Adipocyte (in vitro differentiated cells): ENCODE measurements around the gene LGR5.

Source experiments
- DNase-seq: peaks from one replicate; pipeline ENCODE4 v3.0.0-alpha.2; 2015; ENCODE audit warnings: low read depth
- H3K27me3 ChIP-seq: replicated peaks from 2 replicates; pipeline ENCODE4 v1.7.0; 2013; ENCODE audit warnings: mild to moderate bottlenecking, low read length, moderate library complexity; ENCODE audit not compliant: control insufficient read depth, insufficient read depth
- H3K36me3 ChIP-seq: 2 replicates; pipeline ENCODE4 v1.7.0; 2013; ENCODE audit warnings: low read length, mild to moderate bottlenecking, moderate library complexity; ENCODE audit not compliant: control insufficient read depth, insufficient read depth, severe bottlenecking
- H3K4me1 ChIP-seq: 2 replicates; pipeline ENCODE4 v1.7.0; 2013; ENCODE audit warnings: mild to moderate bottlenecking, low read length, moderate library complexity; ENCODE audit not compliant: control insufficient read depth, insufficient read depth
- H3K4me3 ChIP-seq: 2 replicates; pipeline ENCODE4 v1.7.0; 2013; ENCODE audit warnings: mild to moderate bottlenecking, low read length, moderate library complexity
- H3K9ac ChIP-seq: 2 replicates; pipeline ENCODE4 v1.7.0; 2013; ENCODE audit warnings: mild to moderate bottlenecking, low read length, moderate library complexity
- H3K9me3 ChIP-seq: 2 replicates; pipeline ENCODE4 v1.7.0; 2013; ENCODE audit warnings: mild to moderate bottlenecking, low read length, moderate library complexity; ENCODE audit not compliant: control insufficient read depth

The LGR5 gene

GRCh38 chr12:71602761-71603577 is 163.4 kb downstream of the LGR5 start:
- H3K27me3 ChIP-seq: no peaks in the 10 kb centered on the region
- no peak for DNase-seq
- peaks cover 33% of the 10 kb centered on the region for H3K36me3 ChIP-seq

DNA sequence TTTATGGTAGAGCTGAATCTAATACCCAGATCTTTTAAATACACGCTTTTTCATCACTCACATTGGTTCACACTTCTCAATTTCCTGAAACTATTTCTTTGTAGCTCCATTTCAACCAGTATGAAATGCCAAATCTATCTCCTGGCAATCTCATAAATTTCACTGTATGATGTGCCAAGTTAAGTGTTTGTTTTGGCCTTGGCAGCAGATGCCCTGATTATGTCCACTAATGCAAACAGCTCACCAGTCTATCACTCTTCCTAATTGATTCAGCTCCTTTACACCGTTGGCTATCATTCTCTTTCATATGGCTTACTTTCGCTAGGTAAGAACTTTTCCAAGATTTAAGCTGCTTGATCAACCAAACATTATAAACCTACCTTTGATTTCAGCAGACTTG is 165.4 kb downstream of the LGR5 start:
- H3K36me3 ChIP-seq: peaks cover 54% of the 10 kb centered on the region
- H3K9me3 ChIP-seq: no peaks in the 10 kb centered on the region
- no peak overlapping the region for H3K9ac ChIP-seq
- H3K27me3 ChIP-seq: no peaks in the 10 kb centered on the region
- H3K4me1 ChIP-seq: no peaks in the 10 kb centered on the region
- DNase-seq: no peak
- no peak overlapping the region for H3K4me3 ChIP-seq

More at GRCh38 chr12:71602761-71603577, 163.4 kb downstream of the LGR5 start:
- Histone ChIP-seq H3K4me1 (no peaks in the 10 kb centered on the region), H3K9ac (no peak overlapping the region), H3K4me3 (no peak overlapping the region), H3K9me3 (no peaks in the 10 kb centered on the region)

- Histone ChIP-seq H3K9me3 (no peaks in the 10 kb centered on the region), H3K27me3 (no peaks in the 10 kb centered on the region), H3K36me3 (peaks cover 80% of the 10 kb centered on the region), H3K4me1 (no peaks in the 10 kb centered on the region), H3K4me3 (no peak overlapping the region), H3K9ac (no peak overlapping the region)
- DNase-seq: no peak
Measured at GRCh38 chr12:71607494-71608330, 168.1 kb downstream of the LGR5 start.

- Histone ChIP-seq H3K27me3 (no peaks in the 10 kb centered on the region), H3K4me3 (no peak overlapping the region), H3K36me3 (peaks cover 99% of the 10 kb centered on the region), H3K9ac (no peak overlapping the region), H3K4me1 (no peaks in the 10 kb centered on the region), H3K9me3 (no peaks in the 10 kb centered on the region)
- DNase-seq: no peak
Measured at GRCh38 chr12:71610031-71610795, 170.6 kb downstream of the LGR5 start.

DNA sequence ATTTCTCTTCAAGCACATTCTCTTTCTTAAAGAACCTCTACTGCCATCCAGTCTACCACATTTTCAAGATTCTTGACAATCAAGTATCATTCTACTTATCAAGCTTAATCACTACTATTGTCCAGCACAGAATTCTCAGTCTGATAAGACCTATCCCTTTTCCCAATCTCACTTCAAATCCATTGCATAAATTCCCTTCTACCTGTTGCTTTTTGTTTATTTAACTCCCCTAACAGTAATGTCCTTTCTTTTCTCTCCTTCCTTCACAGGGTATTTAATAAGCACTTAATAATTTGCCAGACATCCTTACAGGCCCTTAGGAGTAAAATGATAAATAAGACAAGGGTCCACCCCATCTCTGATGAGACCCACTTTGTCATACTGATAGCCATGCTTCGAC is 182.3 kb downstream of the LGR5 start:
- Histone ChIP-seq H3K9me3 (no peaks in the 10 kb centered on the region), H3K9ac (no peak overlapping the region), H3K4me1 (peaks cover 11% of the 10 kb centered on the region), H3K4me3 (no peak overlapping the region), H3K27me3 (no peaks in the 10 kb centered on the region), H3K36me3 (peaks cover 100% of the 10 kb centered on the region)
- DNase-seq: no peak

GRCh38 chr12:71625476-71625875 is 185.9 kb downstream of the LGR5 start:
- no peak for DNase-seq
- no peak overlapping the region for H3K4me3 ChIP-seq
- no peak overlapping the region for H3K9ac ChIP-seq
- no peaks in the 10 kb centered on the region for H3K9me3 ChIP-seq
- no peaks in the 10 kb centered on the region for H3K27me3 ChIP-seq
- peaks cover 100% of the 10 kb centered on the region for H3K36me3 ChIP-seq
- peaks cover 12% of the 10 kb centered on the region for H3K4me1 ChIP-seq

GRCh38 chr12:71626098-71626497 is 186.5 kb downstream of the LGR5 start:
- no peak for DNase-seq
- Histone ChIP-seq H3K4me1 (peaks cover 12% of the 10 kb centered on the region), H3K27me3 (no peaks in the 10 kb centered on the region), H3K9me3 (no peaks in the 10 kb centered on the region), H3K9ac (no peak overlapping the region), H3K4me3 (no peak overlapping the region), H3K36me3 (peaks cover 100% of the 10 kb centered on the region)

DNA sequence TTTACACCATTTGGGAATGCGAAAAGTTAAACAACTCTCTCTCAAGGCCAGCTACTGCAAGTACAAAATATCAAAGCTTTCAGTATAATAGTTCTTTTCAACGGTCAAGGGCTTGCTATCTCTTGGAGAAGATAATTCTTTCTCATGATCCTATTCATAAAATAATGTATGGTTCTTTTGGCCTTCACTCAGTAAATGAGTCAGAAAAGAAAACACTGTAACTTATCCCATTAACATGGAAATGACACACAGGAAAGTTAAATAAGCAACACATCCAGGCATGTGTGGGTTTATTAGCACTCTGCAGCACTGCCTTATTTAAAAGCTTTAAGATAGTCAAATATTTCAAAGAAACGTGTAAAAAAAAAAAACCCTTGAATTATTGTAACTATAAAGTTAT is 187.2 kb downstream of the LGR5 start:
- H3K4me1 ChIP-seq: peaks cover 12% of the 10 kb centered on the region
- peaks cover 100% of the 10 kb centered on the region for H3K36me3 ChIP-seq
- H3K9me3 ChIP-seq: no peaks in the 10 kb centered on the region
- DNase-seq: peak; percentile 13
- no peak overlapping the region for H3K4me3 ChIP-seq
- H3K27me3 ChIP-seq: no peaks in the 10 kb centered on the region
- H3K9ac ChIP-seq: no peak overlapping the region

DNA sequence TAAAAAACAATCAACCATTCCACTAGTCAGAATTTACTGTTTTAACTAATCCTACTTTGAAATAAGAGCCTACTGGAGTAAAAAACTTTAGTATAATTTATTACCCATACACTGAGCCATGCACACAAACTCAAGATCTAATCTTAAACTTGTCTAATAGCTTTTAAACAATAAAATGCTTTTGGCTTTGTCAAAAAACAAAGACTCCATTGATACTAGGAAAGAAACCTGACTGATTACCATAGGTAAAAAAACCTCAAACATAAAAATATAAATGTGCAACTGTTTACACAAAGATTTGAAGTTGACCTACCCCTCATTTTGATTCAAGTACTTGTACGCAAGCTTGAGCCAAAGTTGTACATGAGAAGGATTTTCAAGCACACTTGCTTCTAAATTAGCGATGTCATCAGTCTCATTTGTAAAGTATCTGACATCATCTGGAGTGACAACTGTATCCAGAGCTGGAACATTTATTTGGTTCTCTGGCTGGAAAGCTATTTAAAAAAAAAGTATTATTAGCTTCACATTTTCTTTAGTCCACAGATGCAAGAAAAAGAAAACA is 187.9 kb downstream of the LGR5 start:
- H3K36me3 ChIP-seq: peaks cover 100% of the 10 kb centered on the region
- no peak for DNase-seq

More for the DNA sequence above, 187.9 kb downstream of the LGR5 start:
- H3K9ac ChIP-seq: no peak overlapping the region
- H3K27me3 ChIP-seq: no peaks in the 10 kb centered on the region
- H3K4me3 ChIP-seq: no peak overlapping the region
- no peaks in the 10 kb centered on the region for H3K9me3 ChIP-seq
- peaks cover 12% of the 10 kb centered on the region for H3K4me1 ChIP-seq
